IPS-18a (cell line): ENCODE data around the gene NR5A1.

Experiments used
- H3K27ac ChIP-seq: one replicate; pipeline ENCODE4 v1.5.1; 2013; ENCODE audit warnings: low read length
- H3K27me3 ChIP-seq: one replicate; pipeline ENCODE4 v1.6.1; 2013; ENCODE audit warnings: mild to moderate bottlenecking, low read length; ENCODE audit not compliant: control insufficient read depth, insufficient read depth
- H3K36me3 ChIP-seq: one replicate; pipeline ENCODE4 v1.6.1; 2013; ENCODE audit warnings: low read depth, low read length; ENCODE audit not compliant: control insufficient read depth
- H3K4me1 ChIP-seq: one replicate; pipeline ENCODE4 v1.6.1; 2013; ENCODE audit warnings: low read depth, low read length; ENCODE audit not compliant: control insufficient read depth
- H3K4me3 ChIP-seq: one replicate; pipeline ENCODE4 v1.5.1; 2013; ENCODE audit warnings: low read length
- H3K9ac ChIP-seq: one replicate; pipeline ENCODE4 v1.6.1; 2013; ENCODE audit warnings: mild to moderate bottlenecking, low read length, moderate library complexity
- H3K9me3 ChIP-seq: one replicate; pipeline ENCODE4 v1.6.1; 2013; ENCODE audit warnings: low read depth, low read length; ENCODE audit not compliant: control insufficient read depth

The NR5A1 gene

DNA sequence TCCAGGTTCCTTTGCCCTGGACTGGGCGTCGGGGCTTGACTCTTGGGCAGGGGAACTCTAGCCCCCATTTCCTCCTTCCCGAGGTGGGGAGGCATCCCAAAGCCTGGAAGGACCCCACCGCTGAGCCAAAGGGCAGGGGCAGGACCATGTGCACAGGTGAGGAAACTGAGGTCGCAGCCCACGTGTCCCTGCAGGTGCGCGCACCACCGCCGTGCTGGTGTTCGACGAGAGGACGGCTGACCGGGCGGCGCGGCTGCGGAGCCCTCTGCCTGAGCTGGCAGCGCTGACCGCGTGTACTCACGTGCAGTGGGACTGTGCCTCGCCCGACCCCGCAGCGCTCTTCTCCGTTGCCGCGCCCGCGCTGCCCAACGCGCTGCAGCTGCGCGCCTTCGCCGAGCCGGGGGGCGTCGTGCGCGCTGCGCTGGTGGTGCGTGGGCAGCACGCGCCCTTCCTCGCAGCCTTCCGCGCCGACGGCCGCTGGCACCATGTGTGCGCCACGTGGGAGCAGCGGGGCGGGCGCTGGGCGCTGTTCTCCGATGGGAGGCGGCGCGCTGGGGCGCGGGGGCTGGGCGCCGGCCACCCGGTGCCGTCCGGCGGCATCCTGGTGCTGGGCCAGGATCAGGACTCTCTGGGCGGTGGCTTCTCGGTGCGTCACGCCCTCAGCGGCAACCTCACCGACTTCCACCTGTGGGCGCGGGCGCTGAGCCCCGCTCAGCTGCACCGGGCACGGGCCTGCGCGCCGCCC is 54.2 kb downstream of the NR5A1 start:
- Histone ChIP-seq H3K27ac (no peak overlapping the region), H3K9ac (no peak overlapping the region), H3K36me3 (no peaks in the 10 kb centered on the region), H3K4me3 (peak overlapping the region; percentile 39), H3K4me1 (peaks cover 8% of the 10 kb centered on the region), H3K9me3 (no peaks in the 10 kb centered on the region), H3K27me3 (peaks cover 36% of the 10 kb centered on the region)

DNA sequence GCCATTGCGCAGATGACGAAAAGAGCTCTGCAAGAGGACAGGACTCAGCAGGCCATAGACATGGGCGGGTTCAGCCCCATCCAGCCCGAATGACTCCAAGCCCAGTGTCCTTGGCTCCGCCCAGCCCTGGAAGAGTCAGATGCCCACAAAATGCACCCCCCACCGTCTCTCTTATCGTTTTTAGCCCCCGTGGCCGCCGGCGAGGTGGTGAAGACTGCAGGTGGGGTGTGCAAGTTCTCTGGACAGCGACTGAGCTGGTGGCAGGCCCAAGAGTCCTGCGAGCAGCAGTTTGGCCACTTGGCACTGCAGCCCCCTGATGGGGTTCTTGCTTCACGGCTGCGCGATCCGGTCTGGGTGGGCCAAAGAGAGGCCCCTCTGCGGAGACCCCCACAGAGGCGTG is 54.9 kb downstream of the NR5A1 start:
- H3K9me3 ChIP-seq, result no peaks in the 10 kb centered on the region
- H3K4me1 ChIP-seq, result peaks cover 8% of the 10 kb centered on the region
- H3K4me3 ChIP-seq, result no peak overlapping the region
- no peaks in the 10 kb centered on the region for H3K36me3 ChIP-seq
- H3K27ac ChIP-seq, result no peak overlapping the region
- no peak overlapping the region for H3K9ac ChIP-seq
- H3K27me3 ChIP-seq, result peaks cover 36% of the 10 kb centered on the region

DNA sequence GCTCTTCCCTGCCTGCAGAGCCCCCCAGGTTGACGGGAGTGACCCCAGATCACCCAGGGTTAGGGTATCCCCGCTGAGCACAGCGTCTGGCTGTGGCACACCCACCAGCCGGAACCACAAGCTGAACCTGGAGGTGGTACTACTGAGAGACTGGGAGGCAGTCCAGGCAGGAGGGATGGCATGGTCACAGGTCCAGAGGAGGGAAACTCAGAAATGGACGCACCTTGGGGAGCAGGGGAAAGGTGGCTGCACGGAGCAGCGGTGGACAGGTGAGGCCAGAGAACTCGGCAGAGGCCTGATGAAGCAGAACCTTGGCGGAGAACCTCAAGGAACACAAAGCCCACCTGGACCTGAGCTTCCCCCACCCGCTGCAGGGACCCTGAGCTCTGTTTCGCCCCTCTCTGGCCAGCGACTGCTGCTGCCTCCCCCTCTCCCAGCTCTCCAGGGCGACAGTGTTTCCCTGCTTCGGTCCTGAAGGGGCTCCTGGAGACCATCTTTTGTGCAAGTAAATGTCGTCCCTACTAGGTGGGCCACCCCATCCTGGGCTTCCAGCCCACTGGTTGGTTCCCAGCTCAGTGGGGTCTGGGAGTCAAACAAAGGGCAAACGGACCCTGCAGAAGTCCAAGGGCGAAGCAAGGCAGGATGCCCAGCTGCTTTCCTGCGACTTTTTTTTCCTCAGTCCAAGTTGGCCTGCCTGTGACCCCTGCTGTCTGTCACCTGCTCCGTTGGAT is 56.1 kb downstream of the NR5A1 start:
- H3K9me3 ChIP-seq, result no peaks in the 10 kb centered on the region
- H3K4me1 ChIP-seq, result peaks cover 8% of the 10 kb centered on the region
- peak overlapping the region; percentile 53 for H3K4me3 ChIP-seq
- H3K27me3 ChIP-seq, result peaks cover 36% of the 10 kb centered on the region
- no peak overlapping the region for H3K27ac ChIP-seq
- H3K9ac ChIP-seq, result no peak overlapping the region
- no peaks in the 10 kb centered on the region for H3K36me3 ChIP-seq

DNA sequence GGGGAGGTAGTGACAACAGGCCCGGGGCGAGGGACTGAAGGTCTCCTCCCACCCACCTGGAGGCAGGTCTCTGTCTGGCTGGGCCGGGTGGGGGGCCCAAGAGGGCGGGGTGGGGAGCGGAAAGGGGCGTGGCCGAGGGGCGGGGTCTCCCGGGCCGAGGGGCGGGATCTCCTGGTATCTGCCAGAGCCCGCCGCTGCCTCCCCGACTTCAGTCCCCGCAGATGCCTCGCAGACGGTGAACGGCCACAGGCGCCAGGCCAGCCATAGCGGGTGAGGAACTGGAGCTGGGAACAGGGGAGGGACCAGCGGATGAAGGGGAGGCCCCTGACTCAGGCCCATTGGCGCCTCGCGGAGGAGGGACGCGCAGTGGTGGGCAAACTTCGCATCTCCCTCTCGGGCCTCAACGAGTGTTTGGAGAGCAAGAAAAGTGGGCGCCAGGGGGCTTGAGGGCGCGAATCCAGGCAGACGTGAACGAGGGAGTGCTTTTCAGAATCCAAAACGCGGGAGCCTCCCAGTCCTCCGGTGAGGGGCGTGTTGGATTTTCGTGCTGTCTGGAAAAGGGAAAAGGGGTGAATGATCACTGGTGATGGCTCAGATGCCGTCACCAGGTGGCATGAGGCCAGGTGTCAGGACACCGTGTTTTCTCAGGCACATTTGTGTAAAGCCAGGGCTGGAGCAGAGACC is 56.8 kb downstream of the NR5A1 start, which contains the start of gene ADGRD2:
ADGRD2 (plus strand) TSS at position 211 of the 684 bp plus-strand sequence. CDS start 1,216 bp downstream, outside the sequence.
- peaks cover 36% of the 10 kb centered on the region for H3K27me3 ChIP-seq
- H3K27ac ChIP-seq, result no peak within 1 kb of the TSS
- H3K4me3 ChIP-seq, result peak within 1 kb of the TSS; percentile 53
- H3K9ac ChIP-seq, result no peak within 1 kb of the TSS
- no peaks in the 10 kb centered on the region for H3K36me3 ChIP-seq
- peaks cover 8% of the 10 kb centered on the region for H3K4me1 ChIP-seq
- H3K9me3 ChIP-seq, result no peaks in the 10 kb centered on the region

DNA sequence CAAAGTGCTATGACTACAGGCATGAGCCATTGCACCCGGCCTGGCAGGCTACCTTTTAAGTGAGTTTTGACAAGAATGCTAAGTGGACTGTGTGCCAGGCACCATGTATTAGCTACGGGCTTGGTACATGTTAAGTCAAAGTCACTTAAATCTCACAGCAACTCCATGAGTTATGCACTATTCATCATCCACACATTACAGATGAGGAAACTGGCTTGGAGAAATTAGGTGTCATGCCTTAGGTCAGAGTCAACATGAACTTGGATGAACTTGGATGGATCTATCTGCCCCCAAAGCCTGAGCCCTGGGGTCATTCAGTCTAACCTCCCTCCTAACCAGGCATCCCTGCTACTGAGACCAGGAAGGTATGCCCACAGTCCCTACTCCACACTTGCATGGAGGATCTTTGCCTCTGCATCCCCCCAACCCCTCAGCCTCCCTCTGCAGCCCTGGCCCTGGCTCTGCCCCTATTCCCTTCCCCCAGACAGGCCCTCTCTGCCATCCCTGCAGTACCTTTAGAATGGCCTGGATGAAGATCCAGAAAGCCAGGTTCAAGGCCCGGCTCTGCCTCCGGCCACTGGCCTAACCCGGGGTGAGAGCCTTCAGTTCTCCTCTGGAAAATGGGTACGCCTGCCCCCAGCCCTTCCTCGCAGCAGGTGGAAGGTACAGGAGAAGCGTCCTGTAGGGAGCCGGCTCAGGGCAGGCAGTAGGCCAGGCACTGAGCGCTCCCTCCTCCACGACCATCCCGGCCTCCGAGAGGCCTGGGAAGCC is 57.6 kb downstream of the NR5A1 start:
- peaks cover 36% of the 10 kb centered on the region for H3K27me3 ChIP-seq
- no peak overlapping the region for H3K4me3 ChIP-seq
- H3K36me3 ChIP-seq, result no peaks in the 10 kb centered on the region
- H3K27ac ChIP-seq, result no peak overlapping the region
- no peak overlapping the region for H3K9ac ChIP-seq
- H3K4me1 ChIP-seq, result peaks cover 8% of the 10 kb centered on the region
- no peaks in the 10 kb centered on the region for H3K9me3 ChIP-seq

DNA sequence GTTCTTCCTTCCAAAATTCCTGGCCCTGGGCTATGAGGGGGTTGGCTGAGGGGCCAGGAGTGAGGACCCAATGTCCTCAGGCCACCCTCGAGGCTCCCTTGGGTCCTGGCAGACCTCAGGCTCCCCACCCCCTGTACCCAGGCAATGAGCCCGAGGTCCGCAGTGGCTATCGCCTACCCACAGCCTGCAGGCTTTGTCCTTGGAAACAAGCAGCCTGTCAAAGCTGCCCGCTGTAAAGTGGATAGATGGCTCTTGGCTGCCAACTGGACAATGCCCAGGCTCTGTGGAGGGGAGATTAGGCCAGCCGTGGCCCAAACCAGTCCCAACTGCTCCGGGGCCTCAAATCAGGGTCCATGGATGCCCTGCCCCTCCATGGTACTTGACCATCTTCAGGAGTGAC is 59.2 kb downstream of the NR5A1 start:
- Histone ChIP-seq H3K27me3 (peaks cover 26% of the 10 kb centered on the region), H3K36me3 (no peaks in the 10 kb centered on the region), H3K9me3 (no peaks in the 10 kb centered on the region), H3K27ac (no peak overlapping the region), H3K4me3 (no peak overlapping the region), H3K9ac (no peak overlapping the region), H3K4me1 (peaks cover 8% of the 10 kb centered on the region)

DNA sequence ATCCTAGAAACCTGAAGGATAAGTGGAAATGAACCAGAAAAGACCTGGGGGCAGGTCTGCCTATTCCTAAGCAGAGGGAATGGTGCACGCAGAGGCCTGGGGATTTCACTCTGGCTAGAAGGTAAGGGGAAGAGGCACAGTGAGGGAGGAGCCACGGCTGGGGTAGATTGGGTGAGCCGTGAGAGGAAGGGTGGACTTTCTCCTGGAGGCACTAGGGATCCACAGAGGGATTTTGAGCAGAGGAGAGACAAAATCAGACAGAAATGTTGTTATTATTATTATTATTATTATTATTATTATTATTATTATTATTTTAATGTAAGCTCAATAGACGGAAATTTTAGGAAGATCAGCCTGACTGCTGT is 59.9 kb downstream of the NR5A1 start:
- no peak overlapping the region for H3K27ac ChIP-seq
- H3K9ac ChIP-seq, result no peak overlapping the region
- peaks cover 8% of the 10 kb centered on the region for H3K4me1 ChIP-seq
- no peaks in the 10 kb centered on the region for H3K9me3 ChIP-seq
- H3K4me3 ChIP-seq, result no peak overlapping the region
- H3K36me3 ChIP-seq, result no peaks in the 10 kb centered on the region
- H3K27me3 ChIP-seq, result peaks cover 18% of the 10 kb centered on the region

DNA sequence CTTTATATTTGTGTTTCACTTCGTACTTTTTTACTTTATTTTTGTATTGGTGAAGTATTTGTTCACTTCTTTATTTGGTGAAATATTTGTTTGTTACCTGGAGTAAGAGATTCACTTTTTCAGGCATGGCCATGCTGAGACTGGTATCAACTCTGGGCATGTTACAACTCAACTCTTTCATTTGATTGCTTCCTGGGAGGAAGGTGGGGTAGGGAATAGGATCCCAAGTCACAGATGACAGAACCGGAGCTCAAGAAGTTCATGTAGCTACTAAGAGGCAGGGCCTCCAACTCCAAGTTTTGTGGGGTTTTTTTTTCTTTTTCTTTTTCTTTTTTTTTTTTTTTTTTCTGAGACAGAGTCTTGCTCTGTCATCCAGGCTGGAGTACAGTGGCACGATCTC is 63.0 kb downstream of the NR5A1 start:
- H3K9ac ChIP-seq, result no peak overlapping the region
- H3K4me1 ChIP-seq, result no peaks in the 10 kb centered on the region
- H3K27me3 ChIP-seq, result no peaks in the 10 kb centered on the region
- no peak overlapping the region for H3K4me3 ChIP-seq
- H3K27ac ChIP-seq, result no peak overlapping the region
- no peaks in the 10 kb centered on the region for H3K9me3 ChIP-seq
- H3K36me3 ChIP-seq, result no peaks in the 10 kb centered on the region

DNA sequence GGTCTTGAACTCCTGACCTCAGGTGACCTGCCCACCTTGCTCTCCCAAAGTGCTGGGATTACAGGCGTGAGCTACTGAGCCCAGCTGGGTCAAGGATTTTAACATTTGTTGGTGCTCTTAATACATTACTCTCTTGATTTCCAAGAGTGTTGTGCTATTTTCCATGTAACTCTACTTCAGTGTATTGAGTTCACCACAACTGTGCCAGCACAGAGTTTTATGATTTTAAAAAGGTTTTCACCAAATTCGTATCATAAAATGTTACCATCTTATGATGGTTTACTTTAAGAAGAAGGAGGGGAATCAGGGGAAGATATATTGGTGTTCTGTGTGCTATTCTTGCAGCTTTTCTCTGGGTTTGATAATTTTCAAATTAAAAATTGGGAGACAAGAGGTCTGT is 63.6 kb downstream of the NR5A1 start:
- Histone ChIP-seq H3K9ac (no peak overlapping the region), H3K36me3 (no peaks in the 10 kb centered on the region), H3K4me1 (no peaks in the 10 kb centered on the region), H3K4me3 (no peak overlapping the region), H3K27ac (no peak overlapping the region), H3K27me3 (no peaks in the 10 kb centered on the region), H3K9me3 (no peaks in the 10 kb centered on the region)

DNA sequence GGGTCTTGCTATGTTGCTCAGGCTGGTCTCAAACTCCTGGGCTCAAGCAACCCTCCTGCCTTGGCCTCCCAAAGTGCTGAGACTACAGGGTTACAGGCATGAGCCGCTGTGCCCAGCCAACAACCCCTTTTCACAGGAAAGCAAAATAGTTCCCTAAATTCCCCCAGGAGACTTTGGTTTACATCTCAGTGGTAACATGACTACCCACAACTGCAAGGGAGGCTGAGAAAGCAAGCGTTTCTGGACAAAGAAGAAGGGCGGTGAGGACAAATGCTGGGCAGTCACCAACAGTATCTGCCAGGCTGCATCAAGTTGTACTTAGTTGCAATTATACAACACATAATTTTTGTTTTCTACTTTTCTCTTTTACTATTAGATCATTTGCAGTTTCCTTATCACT is 64.4 kb downstream of the NR5A1 start:
- H3K4me3 ChIP-seq, result no peak overlapping the region
- H3K27ac ChIP-seq, result no peak overlapping the region
- no peaks in the 10 kb centered on the region for H3K27me3 ChIP-seq
- no peaks in the 10 kb centered on the region for H3K4me1 ChIP-seq
- no peaks in the 10 kb centered on the region for H3K9me3 ChIP-seq
- H3K36me3 ChIP-seq, result no peaks in the 10 kb centered on the region
- no peak overlapping the region for H3K9ac ChIP-seq

DNA sequence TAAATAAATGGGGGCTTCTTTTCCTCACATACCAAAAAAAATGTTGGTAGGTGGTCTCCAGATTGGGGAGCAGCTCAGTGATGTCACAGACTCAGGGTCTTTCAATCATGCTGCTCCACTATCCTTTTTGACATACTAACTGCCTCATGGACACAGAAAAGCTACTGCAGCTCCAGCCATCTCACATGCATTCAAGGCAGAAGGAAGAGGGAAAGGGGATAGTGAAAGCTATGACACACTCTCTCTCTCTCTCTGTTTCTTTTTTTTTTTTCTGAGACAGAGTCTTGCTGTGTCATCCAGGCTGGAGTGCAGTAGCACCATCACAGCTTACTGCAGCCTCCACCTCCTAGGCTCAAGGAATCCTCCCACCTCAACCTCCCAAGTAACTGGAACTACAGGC is 64.8 kb downstream of the NR5A1 start:
- Histone ChIP-seq H3K4me1 (no peaks in the 10 kb centered on the region), H3K9ac (no peak overlapping the region), H3K27me3 (no peaks in the 10 kb centered on the region), H3K4me3 (no peak overlapping the region), H3K27ac (no peak overlapping the region), H3K36me3 (no peaks in the 10 kb centered on the region), H3K9me3 (no peaks in the 10 kb centered on the region)
